ENCODE data around the gene AP1S2.
A peak's percentile ranks its signal among the peaks of the same experiment; 100 is the strongest.

AP1S2 gene

GRCh38 chrX:15870310-15870709, 15.7 kb upstream of the AP1S2 start:
- no peak for DNase-seq (ENCODE audit: low read depth in 1 of 2, low spot score in 1 of 2)
- in situ Hi-C loops (cut with HindIII; ENCODE audit: low pct_unique_long_range_greater_than_20kb, low sequenced_read_pairs): no loop called here
- TF ChIP-seq JUND (IDR thresholded peaks at IDR 0.05; ENCODE audit: low read depth): no peak

- TF ChIP-seq JUND (IDR thresholded peaks at IDR 0.05; ENCODE audit: low read depth): no peak
- in situ Hi-C loops (cut with HindIII; ENCODE audit: low pct_unique_long_range_greater_than_20kb, low sequenced_read_pairs): no loop called here
Measured at GRCh38 chrX:15869695-15870094, 15.1 kb upstream of the AP1S2 start.

GRCh38 chrX:15866147-15866546, 11.5 kb upstream of the AP1S2 start:
- TF ChIP-seq JUND (IDR thresholded peaks at IDR 0.05; ENCODE audit: low read depth): no peak
- DNase-seq (ENCODE audit: low read depth in 1 of 2, low spot score in 1 of 2): no peak
- in situ Hi-C loops (cut with HindIII; ENCODE audit: low pct_unique_long_range_greater_than_20kb, low sequenced_read_pairs): no loop called here

More at GRCh38 chrX:15869695-15870094, 15.1 kb upstream of the AP1S2 start:
- DNase-seq (ENCODE audit: low read depth in 1 of 2, low spot score in 1 of 2): no peak

GRCh38 chrX:15864629-15865028, 10.0 kb upstream of the AP1S2 start:
- no peak for DNase-seq (ENCODE audit: low read depth in 1 of 2, low spot score in 1 of 2)
- TF ChIP-seq JUND (IDR thresholded peaks at IDR 0.05; ENCODE audit: low read depth): no peak
- in situ Hi-C loops (cut with HindIII; ENCODE audit: low pct_unique_long_range_greater_than_20kb, low sequenced_read_pairs): no loop called here

- TF ChIP-seq JUND (IDR thresholded peaks at IDR 0.05; ENCODE audit: low read depth): no peak
- in situ Hi-C loops (cut with HindIII; ENCODE audit: low pct_unique_long_range_greater_than_20kb, low sequenced_read_pairs): no loop called here
- DNase-seq (ENCODE audit: low read depth in 1 of 2, low spot score in 1 of 2): no peak
Measured at GRCh38 chrX:15864023-15864422, 9.4 kb upstream of the AP1S2 start.

GRCh38 chrX:15860921-15861320, 6.3 kb upstream of the AP1S2 start:
- in situ Hi-C loops (cut with HindIII; ENCODE audit: low pct_unique_long_range_greater_than_20kb, low sequenced_read_pairs): no loop called here
- no peak for TF ChIP-seq JUND (IDR thresholded peaks at IDR 0.05; ENCODE audit: low read depth)

GRCh38 chrX:15858051-15858450, 3.4 kb upstream of the AP1S2 start:
- in situ Hi-C loops (cut with HindIII; ENCODE audit: low pct_unique_long_range_greater_than_20kb, low sequenced_read_pairs): no loop called here
- no peak for DNase-seq (ENCODE audit: low read depth in 1 of 2, low spot score in 1 of 2)
- no peak for TF ChIP-seq JUND (IDR thresholded peaks at IDR 0.05; ENCODE audit: low read depth)

More at GRCh38 chrX:15860921-15861320, 6.3 kb upstream of the AP1S2 start:
- no peak for DNase-seq (ENCODE audit: low read depth in 1 of 2, low spot score in 1 of 2)

- in situ Hi-C loops (cut with HindIII; ENCODE audit: low pct_unique_long_range_greater_than_20kb, low sequenced_read_pairs): no loop called here
- no peak for DNase-seq (ENCODE audit: low read depth in 1 of 2, low spot score in 1 of 2)
- no peak for TF ChIP-seq JUND (IDR thresholded peaks at IDR 0.05; ENCODE audit: low read depth)
Measured at GRCh38 chrX:15856636-15857035, 2.0 kb upstream of the AP1S2 start.

GRCh38 chrX:15856222-15856587, 1.6 kb upstream of the AP1S2 start:
- no peak for TF ChIP-seq JUND (IDR thresholded peaks at IDR 0.05; ENCODE audit: low read depth)
- DNase-seq (ENCODE audit: low read depth in 1 of 2, low spot score in 1 of 2): no peak
- in situ Hi-C loops (cut with HindIII; ENCODE audit: low pct_unique_long_range_greater_than_20kb, low sequenced_read_pairs): no loop called here

GRCh38 chrX:15855568-15856221, 1.1 kb upstream of the AP1S2 start:
- in situ Hi-C loops (cut with HindIII; ENCODE audit: low pct_unique_long_range_greater_than_20kb, low sequenced_read_pairs): no loop called here
- no peak for TF ChIP-seq JUND (IDR thresholded peaks at IDR 0.05; ENCODE audit: low read depth)
- DNase-seq (ENCODE audit: low read depth in 1 of 2, low spot score in 1 of 2): no peak

GRCh38 chrX:15854080-15854655, 445 bp downstream of the AP1S2 start:
- in situ Hi-C loops (cut with HindIII; ENCODE audit: low pct_unique_long_range_greater_than_20kb, low sequenced_read_pairs): no loop called here
- no peak for TF ChIP-seq JUND (IDR thresholded peaks at IDR 0.05; ENCODE audit: low read depth)
- DNase-seq (ENCODE audit: low read depth in 1 of 2, low spot score in 1 of 2): peak; percentile 18 to 66

- TF ChIP-seq JUND (IDR thresholded peaks at IDR 0.05; ENCODE audit: low read depth): no peak
- DNase-seq (ENCODE audit: low read depth in 1 of 2, low spot score in 1 of 2): no peak
- in situ Hi-C loops (cut with HindIII; ENCODE audit: low pct_unique_long_range_greater_than_20kb, low sequenced_read_pairs): no loop called here
Measured at GRCh38 chrX:15853586-15854079, 980 bp downstream of the AP1S2 start.

GRCh38 chrX:15849555-15849954, 5.1 kb downstream of the AP1S2 start:
- TF ChIP-seq JUND (IDR thresholded peaks at IDR 0.05; ENCODE audit: low read depth): no peak
- in situ Hi-C loops (cut with HindIII; ENCODE audit: low pct_unique_long_range_greater_than_20kb, low sequenced_read_pairs): no loop called here
- peak in 1 of 2 experiments; percentile 26 for DNase-seq (ENCODE audit: low read depth in 1 of 2, low spot score in 1 of 2)
